GM18511 (cell line): ENCODE measurements around the gene PIK3R1.

Experiments
- ATAC-seq: cut with Tn5 transposase; IDR thresholded peaks from one replicate; pipeline ENCODE4 v1.9.1; 2021; ENCODE audit warnings: mild to moderate bottlenecking, moderate library complexity; ENCODE audit not compliant: unreplicated experiment

Gene PIK3R1

GRCh38 chr5:68290260-68290674 lies 74.7 kb downstream of the PIK3R1 start:
- no peak for ATAC-seq

GRCh38 chr5:68290847-68291246 lies 75.3 kb downstream of the PIK3R1 start:
- no peak for ATAC-seq

DNA sequence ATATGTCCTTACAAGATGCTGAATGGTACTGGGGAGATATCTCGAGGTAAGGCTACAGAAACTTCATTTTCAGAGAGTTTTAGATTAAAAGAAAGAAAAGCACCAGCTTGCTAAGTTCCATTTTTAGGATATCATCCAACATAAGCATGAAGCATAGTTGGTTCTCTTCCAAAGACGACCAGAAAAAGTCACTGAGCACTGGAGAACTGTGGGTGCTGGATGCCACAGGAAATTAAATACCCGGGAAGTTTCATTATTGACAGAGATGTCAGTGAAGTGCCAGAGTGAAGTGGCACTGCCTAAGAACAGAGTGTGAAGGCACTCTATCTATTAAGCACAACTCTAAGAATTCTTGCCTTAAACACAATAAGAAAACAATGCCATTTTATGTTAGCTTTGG lies 76.8 kb downstream of the PIK3R1 start:
- ATAC-seq, result no peak

- no peak for ATAC-seq
Observed at GRCh38 chr5:68295772-68296171, 80.2 kb downstream of the PIK3R1 start.

DNA sequence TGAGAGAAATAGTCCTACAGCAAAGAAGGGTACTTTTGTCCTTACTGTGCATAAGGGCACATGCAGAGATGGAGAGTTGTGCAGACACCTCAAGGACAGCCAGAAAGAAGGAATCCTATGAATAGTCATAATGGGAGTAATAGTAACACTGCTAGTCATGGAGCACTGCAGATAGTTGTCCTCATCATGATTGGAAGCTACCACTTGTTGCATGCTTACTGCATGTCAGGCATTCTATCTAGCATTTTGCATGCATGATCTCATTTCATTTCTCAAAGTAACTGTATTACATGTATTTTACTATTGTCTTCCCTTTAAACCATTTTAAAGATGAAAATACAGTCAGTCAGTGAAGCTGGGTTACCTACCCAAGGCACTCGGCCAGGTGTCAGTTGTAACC lies 81.3 kb downstream of the PIK3R1 start:
- no peak for ATAC-seq

DNA sequence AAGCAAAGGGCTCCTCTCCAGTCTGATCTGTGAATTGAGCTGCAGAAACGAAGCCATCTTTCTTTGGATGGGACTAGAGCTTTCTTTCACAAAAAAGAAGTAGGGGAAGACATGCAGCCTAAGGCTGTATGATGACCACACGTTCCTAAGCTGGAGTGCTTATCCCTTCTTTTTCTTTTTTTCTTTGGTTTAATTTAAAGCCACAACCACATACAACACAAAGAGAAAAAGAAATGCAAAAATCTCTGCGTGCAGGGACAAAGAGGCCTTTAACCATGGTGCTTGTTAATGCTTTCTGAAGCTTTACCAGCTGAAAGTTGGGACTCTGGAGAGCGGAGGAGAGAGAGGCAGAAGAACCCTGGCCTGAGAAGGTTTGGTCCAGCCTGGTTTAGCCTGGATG lies 82.1 kb downstream of the PIK3R1 start:
- ATAC-seq, result no peak

DNA sequence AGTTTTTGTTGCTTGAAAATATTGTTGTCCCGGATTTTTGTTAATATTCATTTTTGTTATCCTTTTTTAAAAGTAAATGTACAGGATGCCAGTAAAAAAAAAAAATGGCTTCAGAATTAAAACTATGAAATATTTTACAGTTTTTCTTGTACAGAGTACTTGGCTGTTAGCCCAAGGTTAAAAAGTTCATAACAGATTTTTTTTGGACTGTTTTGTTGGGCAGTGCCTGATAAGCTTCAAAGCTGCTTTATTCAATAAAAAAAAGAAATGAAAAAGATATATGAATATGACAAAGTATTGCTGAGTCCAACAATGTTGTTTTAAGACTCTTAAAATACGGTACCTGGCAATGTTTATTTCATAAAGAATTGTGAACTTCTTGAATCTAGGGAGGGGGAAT lies 82.9 kb downstream of the PIK3R1 start:
- no peak for ATAC-seq

GRCh38 chr5:68299105-68299504 lies 83.5 kb downstream of the PIK3R1 start:
- no peak for ATAC-seq

DNA sequence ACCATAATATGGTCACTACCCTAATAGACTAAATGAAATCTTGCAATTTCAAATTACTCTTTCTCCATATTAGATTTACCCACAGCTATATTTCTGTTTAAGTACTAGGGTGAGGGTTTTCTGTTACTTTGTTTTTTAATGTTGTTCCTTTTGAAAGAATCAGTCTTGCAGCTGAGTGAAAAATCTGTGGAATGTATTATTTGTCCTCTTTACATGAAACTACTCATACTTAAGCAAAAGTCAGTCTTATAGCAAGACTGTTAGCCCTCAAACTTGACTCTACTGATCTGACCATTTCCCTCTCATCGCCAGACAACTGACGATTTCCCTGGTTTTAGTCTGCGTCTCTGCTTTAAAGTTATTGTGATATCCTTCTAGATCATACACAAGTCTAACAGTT lies 84.0 kb downstream of the PIK3R1 start:
- ATAC-seq, result no peak

DNA sequence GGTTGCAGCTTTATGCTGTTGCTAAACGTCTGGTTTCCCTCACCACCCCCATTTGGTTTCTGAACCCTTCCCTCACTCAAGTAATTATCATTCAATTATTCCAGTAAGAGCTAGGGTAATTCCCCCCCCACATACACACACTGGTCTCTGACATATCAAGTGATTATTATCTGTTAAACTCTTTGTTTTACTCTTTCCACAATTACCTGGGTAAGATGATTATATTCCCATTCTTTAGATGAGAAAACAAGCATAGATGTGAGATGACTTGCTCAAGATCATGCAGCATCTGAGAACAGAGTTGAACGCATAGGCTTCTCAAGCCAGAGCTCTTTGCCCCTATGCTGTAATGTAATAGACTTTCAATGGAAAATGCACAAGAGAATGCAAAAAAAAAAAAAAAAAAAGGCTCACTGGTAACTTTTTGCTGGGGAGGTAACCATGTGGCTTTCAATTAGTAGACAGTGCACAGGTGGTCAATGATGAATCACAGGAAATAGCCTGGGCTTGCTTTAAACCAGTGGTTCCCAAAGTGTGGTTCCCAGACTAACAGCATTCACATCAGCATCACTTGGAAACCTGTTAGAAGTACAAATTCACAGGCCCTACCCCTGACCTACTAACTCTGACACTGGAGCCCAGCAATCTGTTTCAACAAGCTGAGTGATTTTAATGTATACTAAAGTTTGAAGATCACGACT lies 87.6 kb downstream of the PIK3R1 start:
- ATAC-seq, result peak; percentile 75

- ATAC-seq, result peak; percentile 21
Observed at GRCh38 chr5:68303754-68304420, 88.3 kb downstream of the PIK3R1 start.

- ATAC-seq, result no peak
Observed at GRCh38 chr5:68304421-68305052, 89.0 kb downstream of the PIK3R1 start.

DNA sequence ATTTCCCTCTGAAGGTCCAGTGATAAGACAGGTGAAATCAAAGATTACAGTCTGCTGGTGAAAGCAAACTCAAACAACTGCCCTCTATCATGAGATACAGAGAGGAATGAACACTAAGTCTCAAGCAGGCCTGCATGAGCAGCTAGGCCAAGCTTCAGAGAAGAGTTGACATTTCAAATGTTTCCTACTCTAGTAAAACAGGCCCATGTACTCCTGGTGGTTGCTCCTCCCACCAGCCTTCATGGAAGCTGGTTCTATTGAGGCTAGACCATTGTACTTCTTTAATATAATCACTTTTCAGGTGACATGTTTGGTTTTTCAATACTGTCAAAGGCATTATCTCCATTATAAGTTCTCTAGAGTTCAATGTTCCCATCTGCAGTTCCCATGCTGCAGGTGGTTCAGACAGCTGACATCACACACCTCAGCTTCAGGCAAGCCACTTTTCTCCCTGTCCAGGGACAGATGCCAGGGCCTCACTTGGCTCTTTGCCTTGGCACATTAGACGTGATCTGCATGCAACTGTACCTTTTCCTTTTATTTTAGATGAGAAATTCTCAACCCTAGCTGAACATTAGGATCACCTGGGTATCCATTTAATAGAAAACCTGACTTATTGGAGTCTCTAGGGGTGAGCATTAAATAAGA lies 89.8 kb downstream of the PIK3R1 start:
- ATAC-seq, result no peak

GRCh38 chr5:68306361-68307014 lies 90.9 kb downstream of the PIK3R1 start:
- ATAC-seq, result no peak

- no peak for ATAC-seq
Observed at GRCh38 chr5:68313336-68313735, 97.8 kb downstream of the PIK3R1 start.

DNA sequence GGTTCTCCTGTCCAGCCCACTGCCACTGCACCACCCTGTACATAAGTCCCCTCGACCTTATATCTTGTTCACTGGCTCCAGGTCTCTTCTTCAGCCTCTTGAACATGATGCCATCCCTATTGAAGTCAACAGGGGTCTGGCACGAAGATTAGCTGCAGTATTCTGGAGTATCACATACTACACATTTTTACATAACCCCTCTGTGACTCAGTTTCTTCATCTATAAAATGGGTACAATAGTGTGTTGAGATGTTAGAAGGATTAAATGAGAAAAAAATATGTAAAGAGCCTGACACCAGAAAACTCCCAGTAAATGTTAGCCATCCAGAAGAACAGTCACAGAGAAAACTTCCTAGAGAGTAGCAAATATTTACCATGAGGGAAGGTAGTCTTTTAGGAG lies 98.9 kb downstream of the PIK3R1 start:
- ATAC-seq, result no peak

DNA sequence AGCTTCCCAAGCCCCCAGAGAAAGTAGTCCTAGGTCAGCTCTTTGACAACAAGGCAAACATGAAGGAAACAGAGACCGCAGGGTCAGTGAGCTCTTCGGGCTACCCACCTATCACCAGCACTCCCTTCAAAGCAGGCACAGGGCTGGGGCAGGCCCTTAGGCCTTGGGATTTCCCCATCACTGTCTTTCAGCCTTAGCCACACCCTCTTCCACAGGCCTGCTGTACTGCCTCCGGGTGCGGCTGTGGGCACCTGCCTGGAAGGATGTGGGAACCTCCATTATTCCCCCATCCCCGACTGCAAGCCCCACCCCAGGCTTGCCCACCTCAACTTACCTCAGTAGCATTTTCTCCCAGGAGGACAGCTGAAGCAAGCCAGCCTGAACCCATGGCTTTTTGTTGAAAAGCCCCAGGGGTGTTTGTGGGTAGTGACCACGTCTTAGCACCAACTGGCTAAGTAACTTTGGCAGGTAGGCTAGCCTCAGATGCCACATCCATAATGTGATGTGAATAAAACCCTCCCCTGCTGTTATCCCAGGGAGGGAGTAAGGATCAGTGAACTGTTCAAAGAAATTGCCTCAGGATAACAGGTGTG lies 100.2 kb downstream of the PIK3R1 start:
- ATAC-seq, result peak; percentile 98

- no peak for ATAC-seq
Observed at GRCh38 chr5:68316469-68316868, 100.9 kb downstream of the PIK3R1 start.

DNA sequence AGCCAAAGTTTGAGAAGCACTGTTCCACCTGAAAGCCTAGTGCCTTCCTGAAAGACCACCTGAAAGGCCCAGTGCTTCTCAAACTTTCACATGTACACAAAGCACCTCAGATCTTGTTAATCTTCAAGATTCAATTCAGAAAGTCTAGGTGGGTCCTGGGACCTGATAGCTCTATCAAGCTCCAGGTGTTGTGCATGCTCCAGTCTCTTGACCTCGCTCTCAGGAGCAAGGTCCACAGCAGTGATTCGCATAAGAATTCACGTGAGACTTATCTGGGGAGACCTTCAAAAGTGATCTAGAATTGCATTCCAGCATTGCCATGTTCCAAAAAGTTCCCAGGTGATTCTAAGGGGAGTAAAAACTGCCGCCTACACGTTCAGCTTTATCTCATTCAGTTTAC lies 102.1 kb downstream of the PIK3R1 start:
- no peak for ATAC-seq

- ATAC-seq, result no peak
Observed at GRCh38 chr5:68318955-68319705, 103.6 kb downstream of the PIK3R1 start.
